Activated T-cell treated with anti-CD3 and anti-CD28 coated beads, Interleukin-2, amount 50 U/mL, for 4 hours (primary cell): ENCODE measurements around the gene COL7A1. TPM values are rescaled to one million over a fixed set of nuclear protein-coding genes. Genes with fewer than 3 reads are reported as not detected.
A peak's percentile ranks its signal among the peaks of the same experiment; 100 is the strongest.

Experiments used
- ATAC-seq, 2 donors: fragments of 200-7000 bp; cut with Tn5 transposase; one replicate each; pipeline ENCODE4 v1.10.0; 2021
- DNase-seq: peaks from one replicate; pipeline ENCODE4 v3.0.0-alpha.2; 2020
- H3K27me3 Mint-ChIP-seq: one replicate; pipeline ENCODE4 v1.8.0; 2021; ENCODE audit warnings: low read depth, mixed read lengths
- H3K36me3 Mint-ChIP-seq: one replicate; pipeline ENCODE4 v1.8.0; 2022; ENCODE audit warnings: mixed read lengths; ENCODE audit not compliant: insufficient read depth
- H3K4me1 Mint-ChIP-seq: one replicate; pipeline ENCODE4 v1.8.0; 2021; ENCODE audit warnings: low read depth, mixed read lengths
- H3K4me3 Mint-ChIP-seq: one replicate; pipeline ENCODE4 v1.8.0; 2021; ENCODE audit warnings: mild to moderate bottlenecking, moderate library complexity, mixed read lengths
- H3K9me3 Mint-ChIP-seq: one replicate; pipeline ENCODE4 v1.8.0; 2021; ENCODE audit warnings: mixed read lengths
- total RNA-seq, 3 donors: library from RNA; stranded (reverse); gene quantifications; one replicate each; pipeline ENCODE4 v1.2.1, GENCODE V29; 2021

The COL7A1 gene
- total RNA-seq, 3 donors from 2014 or later: 0.38 to 0.53 (median 0.40) TPM

DNA sequence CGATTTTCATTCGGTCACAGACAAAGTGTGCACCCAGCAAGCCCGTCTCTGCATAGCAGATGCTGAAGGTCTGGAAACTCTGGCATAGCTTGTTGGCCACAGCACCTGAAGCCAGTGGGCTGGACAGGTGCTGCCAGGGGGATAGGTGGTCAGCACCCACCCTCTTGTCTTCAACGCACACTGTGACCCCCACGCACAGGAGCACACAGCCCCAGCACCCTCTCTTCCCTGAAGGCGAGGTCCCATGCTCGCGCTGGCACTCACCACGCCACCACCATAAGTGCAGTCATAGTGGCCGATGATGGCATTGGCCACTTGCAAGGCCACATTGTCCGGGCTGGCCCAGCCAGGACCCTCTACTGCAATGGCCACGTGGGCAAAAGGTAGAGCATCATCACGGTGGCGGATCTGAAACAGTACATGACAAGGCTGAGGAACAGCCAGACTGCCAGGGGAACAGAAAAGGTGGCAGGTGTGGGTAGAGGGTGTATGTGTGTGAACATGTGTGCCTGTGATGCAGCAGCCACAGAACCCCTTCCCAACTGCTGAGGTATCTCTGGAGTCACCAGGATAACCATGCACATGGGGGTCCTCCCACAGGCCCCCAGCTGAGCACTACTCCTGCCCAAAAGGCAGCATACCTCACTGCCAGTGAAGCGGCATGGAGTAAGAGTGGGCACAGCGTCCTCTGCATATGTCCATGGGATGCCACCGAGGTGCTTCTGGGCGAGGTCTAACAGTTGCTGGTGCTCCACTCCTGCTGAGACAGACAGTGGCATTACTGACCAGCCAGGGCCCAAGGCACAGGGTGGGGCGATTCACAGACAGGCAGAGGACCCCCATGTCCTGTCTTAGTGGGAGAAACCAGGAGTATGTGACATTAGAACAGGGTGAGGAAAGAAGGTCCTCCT lies 5.8 kb upstream of the COL7A1 start:
- no peaks in the 10 kb centered on the region for H3K9me3 Mint-ChIP-seq
- H3K4me3 Mint-ChIP-seq: no peak overlapping the region
- H3K36me3 Mint-ChIP-seq: peaks cover 23% of the 10 kb centered on the region
- DNase-seq (no peak), ATAC-seq (no peak)
- H3K4me1 Mint-ChIP-seq: no peaks in the 10 kb centered on the region
- H3K27me3 Mint-ChIP-seq: peaks cover 4% of the 10 kb centered on the region

DNA sequence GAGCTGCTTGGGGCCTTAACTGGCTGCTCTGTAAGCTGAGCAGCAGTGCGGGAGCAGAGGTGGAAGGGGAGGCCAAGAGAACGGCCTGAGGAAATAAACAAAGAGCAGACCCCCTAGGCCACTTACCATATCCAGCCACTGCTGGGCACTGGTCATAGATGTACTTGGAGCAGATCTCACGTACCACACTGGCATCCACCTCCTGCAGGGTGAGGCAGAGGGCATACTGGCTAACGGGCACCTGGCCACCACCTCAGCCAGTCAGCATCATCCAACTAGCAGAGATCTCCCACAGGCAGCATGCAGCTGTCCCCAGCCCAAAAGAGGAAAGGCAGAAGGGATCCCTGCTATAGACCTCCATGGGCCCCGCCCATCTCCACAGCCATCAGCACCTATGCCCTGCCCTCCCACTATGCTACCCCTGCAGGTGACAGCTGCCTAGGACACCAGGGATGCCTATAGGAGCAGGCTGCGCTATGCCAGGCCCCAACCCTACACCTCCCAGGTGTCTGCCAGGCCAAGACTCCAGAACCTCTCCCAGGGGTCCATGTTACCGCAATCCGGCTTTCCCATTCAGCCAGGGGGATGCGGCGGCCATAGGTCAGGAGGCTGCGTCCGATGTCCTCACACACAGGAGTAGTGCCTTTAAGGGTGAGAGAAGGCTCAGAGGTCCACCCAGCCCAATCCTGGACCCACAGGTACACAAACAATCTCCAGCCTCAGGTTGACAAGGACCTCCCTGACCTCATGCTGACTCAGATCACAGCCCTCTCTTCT lies 4.6 kb upstream of the COL7A1 start:
- H3K4me1 Mint-ChIP-seq: no peaks in the 10 kb centered on the region

DNA sequence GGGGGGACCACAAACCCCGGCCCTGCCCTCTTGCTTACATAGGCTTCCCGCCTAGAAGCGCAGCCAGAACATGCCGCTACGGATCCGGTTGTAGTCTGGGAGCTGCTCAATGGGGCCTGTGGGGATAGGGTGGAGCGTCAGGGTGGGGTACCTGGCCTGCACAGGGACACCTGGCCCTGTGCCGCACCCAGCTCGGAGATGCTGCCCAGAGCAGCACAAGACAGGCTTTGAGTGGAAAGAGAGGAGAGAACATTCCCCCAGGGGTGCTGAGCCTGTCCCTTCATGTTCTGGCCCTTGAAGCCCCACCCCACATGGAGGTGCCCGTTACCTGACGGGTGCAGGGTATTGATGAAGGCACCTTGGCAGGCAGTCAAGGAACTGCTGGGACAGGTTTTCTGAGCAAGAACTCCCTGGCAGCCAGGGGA lies 4.0 kb upstream of the COL7A1 start:
- DNase-seq (no peak), ATAC-seq (no peak)
- Mint-ChIP-seq H3K27me3 (peaks cover 14% of the 10 kb centered on the region), H3K4me1 (peaks cover 6% of the 10 kb centered on the region), H3K9me3 (no peaks in the 10 kb centered on the region), H3K36me3 (peaks cover 16% of the 10 kb centered on the region), H3K4me3 (no peak overlapping the region)

More for the DNA sequence above, 4.6 kb upstream of the COL7A1 start:
- Mint-ChIP-seq H3K4me3 (no peak overlapping the region), H3K9me3 (no peaks in the 10 kb centered on the region), H3K36me3 (peaks cover 22% of the 10 kb centered on the region), H3K27me3 (peaks cover 8% of the 10 kb centered on the region)
- ATAC-seq (no peak), DNase-seq (no peak)

DNA sequence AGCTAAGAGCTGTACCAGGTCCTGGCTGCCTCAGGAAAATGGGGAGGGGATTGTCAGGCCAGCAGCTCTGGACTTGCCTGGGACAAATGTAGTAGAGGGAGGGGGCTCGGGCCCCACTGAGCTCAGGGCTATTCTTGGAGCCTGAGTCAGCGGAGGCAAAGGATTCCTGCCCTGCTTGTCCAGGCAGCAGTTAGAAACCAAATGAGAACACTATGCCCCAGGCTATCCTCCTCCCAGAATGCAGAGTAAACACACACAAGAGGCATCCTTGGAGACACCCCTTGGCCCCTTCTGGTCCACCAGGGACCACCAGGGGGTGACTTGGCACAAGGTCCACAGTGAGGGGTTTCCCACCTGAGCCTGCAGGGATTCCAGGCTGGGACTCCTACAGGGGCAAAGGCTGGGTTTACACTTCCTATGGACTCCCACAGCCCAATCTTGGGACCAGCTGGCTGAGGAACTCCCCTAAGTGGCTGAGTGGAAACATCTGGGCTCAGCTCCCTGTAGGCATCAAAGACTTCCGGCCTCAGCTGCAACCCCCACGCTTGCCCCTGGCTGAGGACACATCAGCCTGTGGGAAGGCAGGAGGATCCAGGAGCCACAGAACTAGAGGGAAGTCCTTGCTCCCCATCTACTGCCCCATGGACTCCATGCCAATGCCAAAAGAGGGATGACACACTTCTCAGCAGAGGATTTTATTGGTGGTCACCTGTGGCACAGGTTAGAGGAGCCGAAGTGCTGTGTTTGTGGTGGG lies 3.4 kb upstream of the COL7A1 start:
- H3K27me3 Mint-ChIP-seq: peaks cover 18% of the 10 kb centered on the region
- peaks cover 13% of the 10 kb centered on the region for H3K36me3 Mint-ChIP-seq
- no peaks in the 10 kb centered on the region for H3K9me3 Mint-ChIP-seq
- H3K4me1 Mint-ChIP-seq: peaks cover 6% of the 10 kb centered on the region
- DNase-seq (no peak), ATAC-seq (no peak)
- H3K4me3 Mint-ChIP-seq: no peak overlapping the region

DNA sequence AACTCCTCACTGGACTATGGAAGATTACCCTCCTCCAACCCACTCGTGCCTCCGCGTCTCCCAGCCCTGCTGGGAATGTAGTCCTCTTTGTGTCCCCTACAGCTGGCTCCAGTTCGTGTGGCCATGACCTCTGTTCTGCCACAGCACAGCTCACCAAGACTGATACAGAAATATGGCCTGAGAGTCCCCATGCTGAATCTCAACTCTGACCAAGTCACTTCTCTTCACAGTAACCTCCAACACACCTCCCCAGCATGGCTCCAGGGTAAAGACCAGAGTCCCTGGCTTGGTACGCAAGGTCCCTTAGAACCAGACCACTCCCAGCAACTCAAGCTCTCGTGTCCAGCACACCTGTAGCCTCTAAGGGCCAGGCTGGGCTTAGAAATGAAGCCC lies 2.3 kb upstream of the COL7A1 start:
- H3K4me3 Mint-ChIP-seq: no peak overlapping the region
- ATAC-seq: no peak
- peaks cover 28% of the 10 kb centered on the region for H3K27me3 Mint-ChIP-seq
- H3K9me3 Mint-ChIP-seq: no peaks in the 10 kb centered on the region
- peaks cover 6% of the 10 kb centered on the region for H3K4me1 Mint-ChIP-seq
- no peak for DNase-seq
- H3K36me3 Mint-ChIP-seq: peaks cover 8% of the 10 kb centered on the region

DNA sequence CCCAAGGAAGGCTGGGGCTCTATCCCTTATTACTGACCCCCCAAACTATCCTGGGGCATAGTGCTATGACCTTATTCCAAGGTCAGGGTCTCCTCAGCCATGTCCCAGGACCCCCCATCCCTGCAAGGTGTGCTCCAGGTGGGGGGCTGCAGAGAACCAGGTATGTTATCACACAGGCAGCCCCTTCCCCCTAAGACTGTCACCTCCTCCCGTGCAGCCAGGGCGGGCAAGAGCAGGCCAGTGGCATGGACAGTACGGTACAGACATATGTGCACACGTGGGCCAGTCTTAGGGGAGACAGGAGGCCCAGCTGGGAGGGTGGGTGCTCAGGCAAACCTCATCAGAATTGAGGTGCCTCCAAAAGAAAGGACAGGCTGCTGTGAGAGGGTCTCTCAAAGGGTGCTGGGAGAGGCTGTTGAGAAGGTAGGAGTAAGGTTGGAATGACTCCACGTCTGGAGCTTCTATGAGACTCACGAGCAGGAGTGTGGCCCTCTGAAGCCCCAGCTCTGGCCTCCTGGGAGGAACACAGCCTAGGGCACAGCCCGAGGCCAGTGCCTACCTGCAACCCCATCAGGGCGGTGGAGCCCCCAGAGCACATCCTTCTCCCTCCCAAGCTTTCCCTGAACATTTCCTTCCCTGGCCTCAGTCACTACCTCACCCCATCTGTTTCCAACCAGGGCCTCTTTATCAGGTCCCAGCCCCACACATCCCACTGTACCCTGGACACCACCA lies 1.7 kb upstream of the COL7A1 start:
- no peaks in the 10 kb centered on the region for H3K9me3 Mint-ChIP-seq
- DNase-seq: no peak
- peaks cover 31% of the 10 kb centered on the region for H3K27me3 Mint-ChIP-seq
- peaks cover 7% of the 10 kb centered on the region for H3K36me3 Mint-ChIP-seq
- no peak overlapping the region for H3K4me3 Mint-ChIP-seq
- peaks cover 6% of the 10 kb centered on the region for H3K4me1 Mint-ChIP-seq
- no peak for ATAC-seq

DNA sequence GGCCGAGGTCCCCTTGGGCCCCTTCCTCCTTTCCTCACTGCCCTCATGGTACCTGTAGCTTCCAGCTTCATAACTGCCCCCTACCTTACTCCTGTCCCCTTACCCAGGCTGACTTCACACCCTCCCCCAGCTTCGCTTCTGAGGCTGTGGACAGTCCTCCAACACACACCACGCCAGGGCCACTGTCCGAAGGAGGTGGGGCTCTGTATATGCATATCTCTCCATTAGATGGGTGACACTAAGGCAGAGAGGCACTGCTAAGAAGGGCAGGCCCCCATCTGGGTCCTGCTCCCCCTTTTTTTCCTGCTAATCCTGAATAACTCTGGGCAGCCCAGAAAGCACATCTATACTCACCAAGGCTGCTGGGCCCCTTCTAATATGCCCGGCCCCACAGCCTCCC lies 1.0 kb upstream of the COL7A1 start:
- ATAC-seq: no peak
- Mint-ChIP-seq H3K36me3 (peaks cover 7% of the 10 kb centered on the region), H3K9me3 (no peaks in the 10 kb centered on the region), H3K4me1 (peaks cover 6% of the 10 kb centered on the region), H3K4me3 (no peak overlapping the region), H3K27me3 (peaks cover 32% of the 10 kb centered on the region)
- no peak for DNase-seq

DNA sequence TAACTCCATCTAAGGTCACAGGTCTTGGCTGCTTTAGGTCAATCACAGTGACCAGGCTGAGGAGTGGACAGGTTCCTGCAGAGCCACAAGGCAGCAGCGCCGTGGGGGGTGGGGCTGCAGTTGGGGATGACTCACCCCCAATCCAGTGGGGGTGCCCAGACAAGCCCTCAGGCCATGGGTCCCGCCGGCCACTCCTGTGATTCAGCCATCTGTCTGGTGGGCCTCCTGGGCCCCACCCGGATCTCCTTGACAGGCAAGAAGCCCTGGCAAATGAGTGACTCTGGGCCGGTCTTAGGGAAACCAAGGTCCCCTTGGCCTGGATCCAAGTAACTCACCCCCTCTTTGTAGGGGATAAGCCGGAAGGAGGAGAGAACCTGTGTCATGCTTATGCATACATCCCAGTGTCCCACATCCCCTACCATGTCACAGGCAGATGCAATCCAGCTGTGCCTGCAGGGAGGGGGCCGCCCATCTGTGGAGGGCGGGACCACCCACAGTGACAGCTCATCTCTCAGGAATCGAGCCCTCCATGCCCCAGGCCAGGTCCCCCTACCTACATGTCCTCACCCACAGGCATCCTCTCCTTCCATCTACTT lies 495 bp upstream of the COL7A1 start:
- H3K9me3 Mint-ChIP-seq: no peaks in the 10 kb centered on the region
- peaks cover 36% of the 10 kb centered on the region for H3K27me3 Mint-ChIP-seq
- H3K4me1 Mint-ChIP-seq: peaks cover 6% of the 10 kb centered on the region
- H3K4me3 Mint-ChIP-seq: no peak overlapping the region
- H3K36me3 Mint-ChIP-seq: peaks cover 1% of the 10 kb centered on the region
- ATAC-seq (peak; percentile 16), DNase-seq (no peak)

DNA sequence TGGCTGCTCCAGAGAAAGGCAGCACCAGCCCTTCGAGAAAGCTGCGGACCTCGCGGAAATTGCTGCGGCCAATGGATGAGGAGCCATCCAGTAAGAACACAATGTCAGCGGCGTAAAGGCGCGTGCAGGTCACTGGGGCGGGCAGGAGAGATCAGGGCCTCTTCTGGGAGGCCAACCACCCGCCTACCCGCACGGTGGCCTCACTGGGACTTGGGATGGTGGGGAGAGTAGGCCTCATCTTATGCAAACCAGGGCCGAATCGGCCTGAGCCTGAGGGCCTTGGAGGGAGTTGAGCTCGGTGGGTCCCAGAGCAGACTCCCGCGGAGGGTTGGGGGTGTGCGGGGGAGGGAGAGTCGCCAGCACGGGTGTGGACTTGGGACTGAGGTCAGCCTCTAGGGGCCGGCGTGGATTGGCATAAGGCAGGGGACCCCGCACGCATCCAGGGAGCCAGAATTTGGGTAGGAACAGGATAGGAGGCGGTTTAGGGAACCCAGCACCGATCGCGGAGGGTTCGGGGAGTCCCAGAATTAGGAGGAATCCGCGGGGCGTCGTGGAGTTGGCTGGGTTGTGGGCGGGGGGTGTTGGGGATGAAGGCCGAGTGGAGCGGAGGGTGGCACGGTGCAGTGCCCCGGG lies 596 bp downstream of the COL7A1 start:
- no peaks in the 10 kb centered on the region for H3K9me3 Mint-ChIP-seq
- no peak overlapping the region for H3K4me3 Mint-ChIP-seq
- DNase-seq (no peak), ATAC-seq (no peak)
- peaks cover 6% of the 10 kb centered on the region for H3K4me1 Mint-ChIP-seq
- H3K27me3 Mint-ChIP-seq: peaks cover 40% of the 10 kb centered on the region
- H3K36me3 Mint-ChIP-seq: no peaks in the 10 kb centered on the region

DNA sequence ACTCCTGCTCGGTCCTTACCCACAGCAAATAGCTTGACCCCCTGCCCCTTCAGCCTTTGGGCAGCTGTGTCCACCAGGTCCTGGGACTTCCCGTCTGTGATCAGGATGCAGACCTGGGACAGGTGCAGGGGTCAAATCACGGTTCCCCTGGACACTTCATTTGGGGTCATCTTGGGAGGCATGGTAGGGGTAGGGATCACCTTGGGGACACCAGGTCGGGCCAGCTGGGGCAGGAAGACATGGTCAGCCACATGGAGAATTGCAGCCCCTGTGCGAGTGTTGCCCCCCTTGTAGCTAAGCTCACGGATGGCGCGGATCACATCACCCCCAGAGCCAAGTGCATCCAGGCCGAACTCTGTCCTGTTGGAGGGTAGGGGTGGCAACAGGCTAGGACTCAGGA lies 1.8 kb downstream of the COL7A1 start:
- peaks cover 6% of the 10 kb centered on the region for H3K4me1 Mint-ChIP-seq
- H3K4me3 Mint-ChIP-seq: no peak overlapping the region
- no peaks in the 10 kb centered on the region for H3K9me3 Mint-ChIP-seq
- peaks cover 48% of the 10 kb centered on the region for H3K27me3 Mint-ChIP-seq
- no peak for ATAC-seq
- H3K36me3 Mint-ChIP-seq: no peaks in the 10 kb centered on the region
- DNase-seq: no peak

DNA sequence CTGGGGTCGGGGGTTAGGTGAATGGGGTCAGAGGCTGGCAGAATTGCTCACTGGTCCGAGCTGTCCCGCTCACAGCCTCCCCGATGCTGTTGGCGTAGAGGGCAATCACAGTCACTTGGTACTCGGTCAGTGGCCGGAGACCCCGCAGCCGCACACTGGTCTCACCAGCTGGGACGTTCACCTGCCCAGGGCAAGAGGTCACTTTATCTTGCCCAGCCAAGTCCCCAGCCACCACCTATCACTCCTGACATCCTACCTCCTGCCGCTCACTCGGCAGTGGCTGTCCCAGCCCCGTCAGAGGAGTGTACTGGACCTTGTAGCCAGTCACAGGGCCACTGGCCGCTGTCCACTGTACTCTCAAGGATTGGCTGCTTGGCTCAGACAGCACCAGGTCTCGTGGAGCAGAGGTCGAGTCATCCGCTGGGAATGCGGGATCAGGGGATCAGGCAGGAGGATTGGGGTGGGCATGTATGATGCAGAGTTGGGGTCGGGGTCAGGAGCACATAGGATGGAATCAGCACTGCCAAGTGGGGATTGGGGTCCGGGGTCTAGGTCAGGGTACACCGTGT lies 2.5 kb downstream of the COL7A1 start:
- Mint-ChIP-seq H3K4me1 (peaks cover 6% of the 10 kb centered on the region), H3K27me3 (peaks cover 53% of the 10 kb centered on the region), H3K4me3 (no peak overlapping the region), H3K9me3 (no peaks in the 10 kb centered on the region), H3K36me3 (no peaks in the 10 kb centered on the region)
- no peak for ATAC-seq
- no peak for DNase-seq

DNA sequence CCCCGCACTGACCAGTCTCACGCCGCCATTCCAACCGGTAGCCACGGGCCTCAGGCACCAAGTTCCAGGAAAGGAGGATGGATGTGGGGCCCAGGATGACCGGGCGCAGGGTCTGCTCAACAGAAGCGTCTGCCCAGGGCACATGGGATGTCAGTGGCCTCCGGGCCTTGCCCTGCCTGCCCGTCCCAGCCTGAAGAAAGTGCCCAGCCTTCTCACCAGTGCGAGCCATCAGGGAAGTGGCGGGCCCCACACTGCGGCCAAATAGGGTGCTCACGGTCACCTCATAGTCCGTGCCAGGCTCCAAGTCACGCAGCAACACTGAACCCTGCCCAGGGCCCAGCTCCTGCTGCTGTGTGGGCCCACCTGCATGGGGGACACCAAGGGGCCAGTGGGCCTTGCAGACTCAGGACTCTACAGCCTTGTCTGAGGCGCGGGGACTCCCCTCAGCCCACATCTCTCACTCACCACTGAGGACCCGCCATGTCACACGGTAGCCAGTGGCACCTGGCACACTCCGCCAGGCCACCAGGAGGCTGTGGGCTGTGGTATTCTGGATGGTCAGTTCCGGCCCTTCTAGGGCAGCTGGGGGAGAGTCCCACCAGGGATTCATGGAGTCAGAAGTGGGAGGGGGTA lies 3.1 kb downstream of the COL7A1 start:
- peaks cover 53% of the 10 kb centered on the region for H3K27me3 Mint-ChIP-seq
- H3K9me3 Mint-ChIP-seq: no peaks in the 10 kb centered on the region
- H3K4me3 Mint-ChIP-seq: no peak overlapping the region
- ATAC-seq (no peak), DNase-seq (no peak)
- H3K4me1 Mint-ChIP-seq: peaks cover 6% of the 10 kb centered on the region
- H3K36me3 Mint-ChIP-seq: no peaks in the 10 kb centered on the region
